CD4-positive, alpha-beta T cell (primary cell): ENCODE data around the gene TRAF3. TPM values are rescaled to one million over a fixed set of nuclear protein-coding genes. Genes with fewer than 3 reads are reported as not detected.

Experiments used
- ATAC-seq: fragments of 200-7000 bp; cut with Tn5 transposase; one replicate; pipeline ENCODE4 v1.10.0; 2022; ENCODE audit warnings: mild to moderate bottlenecking; ENCODE audit not compliant: poor library complexity
- CTCF ChIA-PET: fragments of 350-600 bp; sonication (Branson Sonifier 250); formaldehyde crosslinking; loops from one replicate; lab custom pipeline; 2021; ENCODE audit warnings: antibody characterized with exemption, inconsistent platforms; lab: Charles Lee
- POLR2A ChIA-PET: fragments of 350-600 bp; sonication (Branson Sonifier 250); formaldehyde crosslinking; loops from one replicate; lab custom pipeline; 2021; ENCODE audit warnings: antibody characterized with exemption, inconsistent platforms; lab: Charles Lee
- DNase-seq, 14 experiments: peaks; one replicate each; pipeline ENCODE4 v3.0.0-alpha.2; 2013 to 2020; ENCODE audit warnings: mixed read lengths in 2 of 14
- H3K27ac ChIP-seq, 2 donors: one replicate each; pipeline versions ENCODE4 v1.5.1 to v1.7.0; 2013; ENCODE audit warnings: low read length in 2 of 2, low read depth in 1 of 2, mild to moderate bottlenecking in 1 of 2
- H3K27me3 ChIP-seq, 2 experiments: 1 replicate in 1 of 2; 2 replicates in 1 of 2; pipeline versions ENCODE4 v1.6.1 to v1.7.0; 2013; ENCODE audit warnings: low read length in 2 of 2, control low read depth in 1 of 2, mild to moderate bottlenecking in 1 of 2, moderate library complexity in 1 of 2; ENCODE audit not compliant: insufficient read depth in 2 of 2, control insufficient read depth in 1 of 2
- H3K36me3 ChIP-seq: one replicate; pipeline ENCODE4 v1.6.1; 2013; ENCODE audit warnings: low read length, control low read depth; ENCODE audit not compliant: insufficient read depth
- H3K4me1 ChIP-seq: one replicate; pipeline ENCODE4 v1.6.1; 2013; ENCODE audit warnings: low read length, control low read depth; ENCODE audit not compliant: insufficient read depth
- H3K4me3 ChIP-seq: one replicate; pipeline ENCODE4 v1.5.1; 2013; ENCODE audit warnings: mild to moderate bottlenecking, low read length, moderate library complexity
- H3K9me3 ChIP-seq, 2 experiments: 1 replicate in 1 of 2; 2 replicates in 1 of 2; pipeline versions ENCODE4 v1.6.1 to v1.7.0; 2013; ENCODE audit warnings: low read length in 2 of 2, mild to moderate bottlenecking in 2 of 2, control low read depth in 1 of 2, moderate library complexity in 1 of 2; ENCODE audit not compliant: control insufficient read depth in 1 of 2, insufficient read depth in 1 of 2
- H3K27ac Mint-ChIP-seq: one replicate; pipeline ENCODE4 v1.8.0; 2020; ENCODE audit warnings: mixed read lengths
- H3K27me3 Mint-ChIP-seq: one replicate; pipeline ENCODE4 v1.8.0; 2021; ENCODE audit warnings: mixed read lengths
- H3K36me3 Mint-ChIP-seq: one replicate; pipeline ENCODE4 v1.8.0; 2021; ENCODE audit warnings: low read depth, mixed read lengths
- H3K4me1 Mint-ChIP-seq: one replicate; pipeline ENCODE4 v1.8.0; 2021; ENCODE audit warnings: low read depth, mixed read lengths
- H3K4me3 Mint-ChIP-seq: one replicate; pipeline ENCODE4 v1.8.0; 2020; ENCODE audit warnings: mild to moderate bottlenecking, mixed read lengths
- H3K9me3 Mint-ChIP-seq: one replicate; pipeline ENCODE4 v1.8.0; 2020; ENCODE audit warnings: mixed read lengths
- CTCF ChIP-seq: fragments of 200-600 bp; IDR thresholded peaks from one replicate; pipeline ENCODE4 v1.8.0; 2022; ENCODE audit warnings: antibody characterized with exemption, mild to moderate bottlenecking
- intact Hi-C, 2 experiments: fragments of 100-400 bp; cut with DNase I in 1 of 2; cut with micrococcal nuclease in 1 of 2; formaldehyde crosslinking; loops; one replicate each; pipeline versions ENCODE4 v1.15.1 to v1.9.0; 2023 to 2025; cut with DNase I, micrococcal nuclease
- total RNA-seq, 174 experiments: library from RNA in 2 of 174; stranded (reverse) in 2 of 174; gene quantifications; one replicate each; pipeline ENCODE4 v1.2.3 and lab custom pipeline; 2021 to 2026

The TRAF3 gene
- total RNA-seq, 2 experiments from 2014 or later: 27.1 to 32.4 TPM

- no peaks in the 10 kb centered on the region for H3K9me3 Mint-ChIP-seq
- Histone ChIP-seq H3K36me3 (no peaks in the 10 kb centered on the region), H3K4me1 (peaks cover 5% of the 10 kb centered on the region), H3K27ac (no peak overlapping the region), H3K4me3 (no peak overlapping the region), H3K27me3 (no peaks in the 10 kb centered on the region), H3K9me3 (no peaks in the 10 kb centered on the region)
- peaks cover 3% of the 10 kb centered on the region for H3K4me1 Mint-ChIP-seq
- TF ChIP-seq CTCF: no peak
- intact Hi-C loops: no loop called here
- ChIA-PET POLR2A (no interaction called here), CTCF (no interaction called here)
- no peak for ATAC-seq
- no peak overlapping the region for H3K4me3 Mint-ChIP-seq
- no peaks in the 10 kb centered on the region for H3K27me3 Mint-ChIP-seq
- H3K27ac Mint-ChIP-seq: no peak overlapping the region
- DNase-seq: no peak
- H3K36me3 Mint-ChIP-seq: peaks cover 4% of the 10 kb centered on the region
Measured at GRCh38 chr14:102941419-102942011, 164.3 kb downstream of the TRAF3 start.

DNA sequence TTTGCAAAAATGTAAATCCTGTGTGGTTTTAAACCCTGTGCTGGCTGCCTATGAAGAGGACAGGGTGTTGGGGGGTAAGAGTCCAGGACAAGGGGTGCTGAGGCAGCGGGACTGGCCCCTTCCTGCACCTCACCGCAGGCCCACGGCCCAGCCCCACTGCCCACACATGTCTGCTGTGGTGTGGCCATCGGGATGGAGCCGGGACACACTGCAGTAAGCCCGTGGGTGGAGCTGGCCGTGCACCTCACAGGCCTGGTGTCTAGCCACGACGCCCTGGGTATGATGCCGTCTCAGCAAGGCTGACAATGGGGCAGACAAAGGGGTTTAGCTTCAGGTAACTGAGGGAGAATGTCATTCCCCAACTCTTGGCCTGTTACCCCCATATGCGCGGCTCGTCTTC, 164.8 kb downstream of the TRAF3 start:
- Histone ChIP-seq H3K4me3 (no peak overlapping the region), H3K27me3 (no peaks in the 10 kb centered on the region), H3K4me1 (peaks cover 11% of the 10 kb centered on the region), H3K9me3 (no peaks in the 10 kb centered on the region), H3K27ac (no peak overlapping the region), H3K36me3 (no peaks in the 10 kb centered on the region)
- peaks cover 9% of the 10 kb centered on the region for H3K4me1 Mint-ChIP-seq
- H3K36me3 Mint-ChIP-seq: peaks cover 4% of the 10 kb centered on the region
- intact Hi-C loops: no loop called here
- H3K27me3 Mint-ChIP-seq: no peaks in the 10 kb centered on the region
- ChIA-PET CTCF (no interaction called here), POLR2A (no interaction called here)
- ATAC-seq (no peak), DNase-seq (no peak)
- no peak overlapping the region for H3K27ac Mint-ChIP-seq
- no peak for TF ChIP-seq CTCF
- no peak overlapping the region for H3K4me3 Mint-ChIP-seq
- no peaks in the 10 kb centered on the region for H3K9me3 Mint-ChIP-seq

- ChIA-PET CTCF (no interaction called here), POLR2A (no interaction called here)
- ATAC-seq (no peak), DNase-seq (no peak)
- no peaks in the 10 kb centered on the region for H3K27me3 ChIP-seq
- peaks cover 19% of the 10 kb centered on the region for H3K4me1 ChIP-seq
- intact Hi-C loops: no loop called here
- TF ChIP-seq CTCF: no peak
- Mint-ChIP-seq H3K27me3 (no peaks in the 10 kb centered on the region), H3K9me3 (no peaks in the 10 kb centered on the region), H3K4me1 (peaks cover 17% of the 10 kb centered on the region), H3K4me3 (no peak overlapping the region), H3K27ac (no peak overlapping the region), H3K36me3 (peaks cover 4% of the 10 kb centered on the region)
- no peak overlapping the region for H3K4me3 ChIP-seq
- no peak overlapping the region for H3K27ac ChIP-seq
- no peaks in the 10 kb centered on the region for H3K9me3 ChIP-seq
- no peaks in the 10 kb centered on the region for H3K36me3 ChIP-seq
Measured at GRCh38 chr14:102943454-102943853, 166.2 kb downstream of the TRAF3 start.
